HepG2 (cell line): ENCODE data around the gene CA11. TPM values are rescaled to one million over a fixed set of nuclear protein-coding genes. Genes with fewer than 3 reads are reported as not detected.
A peak's percentile ranks its signal among the peaks of the same experiment; 100 is the strongest.

ENCODE experiments used
- ATAC-seq: fragments of 200-7000 bp; cut with Tn5 transposase; 3 replicates; pipeline ENCODE4 v1.9.1; 2020; ENCODE audit warnings: mild to moderate bottlenecking, moderate library complexity
- BruUV-seq: library from RNA; stranded (reverse); fragments of 400-500 nt; replicated peaks from 2 replicates; lab custom pipeline; 2021; lab: Mats Ljungman, UMichigan
- CTCF ChIA-PET: fragments of 300-600 bp; formaldehyde crosslinking; extraction: SDS; loops from one replicate; lab custom pipeline; 2021; ENCODE audit warnings: low total read pairs, inconsistent platforms, low intra/inter-chr PET ratio; lab: Yijun Ruan, JAX
- POLR2A ChIA-PET: fragments of 350-600 bp; sonication (Branson Sonifier 250); formaldehyde crosslinking; loops from one replicate; lab custom pipeline; 2020; ENCODE audit warnings: antibody characterized with exemption, inconsistent platforms; lab: Yijun Ruan, JAX
- DNase-seq: peaks from one replicate; pipeline ENCODE4 v3.0.0-alpha.2; 2015; ENCODE audit warnings: low spot score
- FAIRE-seq: peaks from 3 replicates; lab custom pipeline; 2011; peaks lifted over from hg19 to GRCh38; lab: Jason Lieb, UNC
- H2AFZ ChIP-seq: one replicate; pipeline ENCODE4 v1.6.1; 2011; ENCODE audit warnings: low read length, inconsistent platforms
- H3K27ac ChIP-seq: fragments of 300-600 bp; 3 replicates; pipeline ENCODE4 v1.8.0; 2011; ENCODE audit warnings: mixed run types, mild to moderate bottlenecking, mixed read lengths, low read length, inconsistent platforms; ENCODE audit not compliant: insufficient read depth; ENCODE audit errors: extremely low read length
- H3K27me3 ChIP-seq, 2 experiments: fragments of 200-600 bp in 1 of 2; 2 replicates in 1 of 2; 3 replicates in 1 of 2; pipeline versions ENCODE4 v1.6.0 to v1.8.0; 2011; ENCODE audit warnings: low read length in 2 of 2, mild to moderate bottlenecking in 2 of 2, moderate library complexity in 2 of 2, inconsistent platforms in 1 of 2; ENCODE audit not compliant: insufficient read depth in 2 of 2, control insufficient read depth in 1 of 2
- H3K36me3 ChIP-seq, 2 experiments: fragments of 200-600 bp in 1 of 2; replicated peaks in 1 of 2; 2 replicates in 1 of 2; 3 replicates in 1 of 2; pipeline versions ENCODE4 v1.5.1 to v1.8.0; 2011; ENCODE audit warnings: low read length in 2 of 2, inconsistent platforms in 1 of 2; ENCODE audit not compliant: insufficient read depth in 2 of 2, control insufficient read depth in 1 of 2
- H3K4me1 ChIP-seq: 2 replicates; pipeline ENCODE4 v1.5.1; 2012; ENCODE audit warnings: low read length, inconsistent platforms; ENCODE audit not compliant: insufficient read depth
- H3K4me2 ChIP-seq: 2 replicates; pipeline ENCODE4 v1.6.0; 2011; ENCODE audit warnings: low read depth, low read length, inconsistent platforms
- H3K4me3 ChIP-seq, 3 experiments: fragments of 200-600 bp in 1 of 3; sonication (generic), shearing (Covaris generic) in 1 of 3; replicated peaks in 1 of 3; 2 replicates each; pipeline ENCODE4 v1.5.1; 2011 to 2016; ENCODE audit warnings: low read length in 3 of 3, inconsistent platforms in 2 of 3, low read depth in 2 of 3, mild to moderate bottlenecking in 2 of 3, control low read depth in 1 of 3, mixed read lengths in 1 of 3; ENCODE audit not compliant: insufficient read depth in 1 of 3
- H3K79me2 ChIP-seq: one replicate; pipeline ENCODE4 v1.6.1; 2011; ENCODE audit warnings: low read length, inconsistent platforms; ENCODE audit not compliant: insufficient read depth
- H3K9ac ChIP-seq: 2 replicates; pipeline ENCODE4 v1.6.0; 2011; ENCODE audit warnings: mild to moderate bottlenecking, low read depth, low read length, inconsistent platforms; ENCODE audit not compliant: insufficient read depth
- H3K9me3 ChIP-seq: 2 replicates; pipeline ENCODE4 v1.5.1; 2012; ENCODE audit warnings: mild to moderate bottlenecking, low read length
- H4K20me1 ChIP-seq: 2 replicates; pipeline ENCODE4 v1.6.0; 2011; ENCODE audit warnings: inconsistent platforms, mild to moderate bottlenecking, low read length, moderate library complexity; ENCODE audit not compliant: insufficient read depth
- CENPBD1 ChIP-seq: sonication (generic); formaldehyde crosslinking; IDR thresholded peaks from 2 replicates; pipeline ENCODE4 v1.8.0; 2022; ENCODE audit warnings: missing genetic modification reagents, low read depth, mild to moderate bottlenecking, borderline replicate concordance
- ESRRA ChIP-seq: sonication (generic); formaldehyde crosslinking; IDR thresholded peaks from 2 replicates; pipeline ENCODE4 v1.5.1; 2020; ENCODE audit warnings: mild to moderate bottlenecking, low read depth, missing genetic modification reagents
- GLMP ChIP-seq: sonication (generic); formaldehyde crosslinking; IDR thresholded peaks from 2 replicates; pipeline ENCODE4 v1.9.0; 2021; ENCODE audit warnings: missing genetic modification reagents, mild to moderate bottlenecking, borderline replicate concordance
- UBTF ChIP-seq: sonication (generic); formaldehyde crosslinking; IDR thresholded peaks from 2 replicates; pipeline ENCODE4 v1.4.0; 2020; ENCODE audit warnings: mild to moderate bottlenecking, missing genetic modification reagents
- ZBTB20 ChIP-seq: sonication (generic); formaldehyde crosslinking; IDR thresholded peaks from 2 replicates; pipeline ENCODE4 v1.8.1; 2023; ENCODE audit warnings: missing genetic modification reagents, low read depth, mild to moderate bottlenecking, borderline replicate concordance
- ZBTB3 ChIP-seq: sonication (generic); formaldehyde crosslinking; IDR thresholded peaks from 2 replicates; pipeline ENCODE4 v1.4.0; 2020; ENCODE audit warnings: low read depth, mild to moderate bottlenecking, moderate library complexity, missing genetic modification reagents, borderline replicate concordance
- ZFX ChIP-seq: sonication (generic); formaldehyde crosslinking; IDR thresholded peaks from 2 replicates; pipeline ENCODE4 v1.4.0; 2020; ENCODE audit warnings: mild to moderate bottlenecking, low read depth, missing genetic modification reagents, moderate library complexity
- ZNF124 ChIP-seq: sonication (generic); formaldehyde crosslinking; IDR thresholded peaks from 2 replicates; pipeline ENCODE4 v1.4.0; 2020; ENCODE audit warnings: missing genetic modification reagents
- ZNF264 ChIP-seq: sonication (generic); formaldehyde crosslinking; IDR thresholded peaks from 2 replicates; pipeline ENCODE4 v1.4.0; 2020; ENCODE audit warnings: missing genetic modification reagents
- ZNF432 ChIP-seq: sonication (generic); formaldehyde crosslinking; IDR thresholded peaks from 2 replicates; pipeline ENCODE4 v1.5.0; 2020; ENCODE audit warnings: missing genetic modification reagents, mild to moderate bottlenecking, borderline replicate concordance
- ZNF687 ChIP-seq: sonication (generic); formaldehyde crosslinking; IDR thresholded peaks from 2 replicates; pipeline ENCODE4 v1.5.1; 2020; ENCODE audit warnings: mild to moderate bottlenecking, missing genetic modification reagents, moderate library complexity
- WGBS: methylation state at CpG from one replicate; pipeline ENCODE4 v1.1.6; 2017; ENCODE audit warnings: low lambda C conversion rate; 5-methylcytosine and 5-hydroxymethylcytosine counted together
- in situ Hi-C: cut with HindIII; loops from 2 replicates; pipeline ENCODE4 v1.10.0; 2017; ENCODE audit warnings: low pct_unique_long_range_greater_than_20kb; ENCODE audit not compliant: extremely low pct_ligation_motif_present
- intact Hi-C: fragments of 100-400 bp; cut with micrococcal nuclease; formaldehyde crosslinking; loops from one replicate; pipeline ENCODE4 v1.10.0; 2022; ENCODE audit not compliant: unreplicated experiment
- polyA plus RNA-seq, 8 experiments: library from polyadenylated mRNA; depleted of rRNA in 3 of 8; stranded (reverse) in 7 of 8; unstranded in 1 of 8; fragments of >200 nt; fragmentation: Illumina TruSeq in 4 of 8; extraction: Trizol in 4 of 8; gene quantifications; 2 replicates each; pipeline versions ENCODE4 v1.2.1 to v1.2.3, GENCODE V29; 2011 to 2016; ENCODE audit warnings: low read depth in 4 of 8, missing spikeins in 1 of 8, mixed read lengths in 1 of 8; ENCODE audit not compliant: insufficient read depth in 1 of 8
- total RNA-seq, 5 experiments: library from RNA; depleted of rRNA; stranded (reverse); fragments of >200 nt; fragmentation: Illumina TruSeq; extraction: Trizol; gene quantifications; 2 replicates each; pipeline ENCODE4 v1.2.3, GENCODE V29; 2016; ENCODE audit warnings: low read depth in 1 of 5

Gene CA11
- total and polyA plus RNA-seq, 2 of the 13 experiments (the other 11 are each of a cell fraction or from before 2014, with no cell fraction given): 0.41 to 0.58 TPM

- 0 out of 2 replicates have a peak, but pooled peaks have one; percentile 6 for TF ChIP-seq UBTF (CRISPR knock-in tag)
- TF ChIP-seq, all 625 proteins: peak for 15
These were observed 35.1 kb upstream of the CA11 start (continued) for GRCh38 chr19:48681127-48681470.

- no TSS peak for BruUV-seq
- no peaks in the 10 kb centered on the region for H3K79me2 ChIP-seq
- no peaks in the 10 kb centered on the region for H3K9me3 ChIP-seq
- H3K4me2 ChIP-seq: peak overlapping the region; percentile 6; the same call in 1 of the 2 replicates
- no peak for DNase-seq
- no peak overlapping the region for H3K9ac ChIP-seq
- no peak overlapping the region for H3K4me3 ChIP-seq
- no peaks in the 10 kb centered on the region for H4K20me1 ChIP-seq
- peaks cover 45% of the 10 kb centered on the region for H3K4me1 ChIP-seq
- no peak for FAIRE-seq
- no peaks in the 10 kb centered on the region for H3K36me3 ChIP-seq
- CTCF ChIA-PET: no interaction called here
- intact Hi-C loops (loop anchor here (2.0 kb wide), 1 partner anchor 34 kb away; the partner anchor contains the start of gene CA11), in situ Hi-C loops (no loop called here)
- H3K27me3 ChIP-seq: 0 out of 5 replicates have a peak, but pooled peaks cover 0 to 3% of the 10 kb centered on the region in 2 experiments
- peak; percentile 52 for ATAC-seq
- POLR2A ChIA-PET: interaction anchor here (1.4 kb wide), 1 partner anchor 14 kb away, joined by 4 read pairs; the partner anchor contains the start of gene FUT2
- H2AFZ ChIP-seq: no peak overlapping the region
- WGBS: 70% methylated on average over 25 of the region's 45 CpGs
- no peak overlapping the region for H3K27ac ChIP-seq
- TF ChIP-seq ZNF687 (CRISPR knock-in tag) (peak; percentile 76), ZNF124 (CRISPR knock-in tag) (no peak), ESRRA (CRISPR knock-in tag) (0 out of 2 replicates have a peak, but pooled peaks have one; percentile 34), ZBTB3 (CRISPR knock-in tag) (no peak), GLMP (no peak), ZBTB20 (CRISPR knock-in tag) (no peak), ZFX (CRISPR knock-in tag) (peak; percentile 59; the same call in 1 of the 2 replicates), CENPBD1 (CRISPR knock-in tag) (no peak), ZNF264 (CRISPR knock-in tag) (no peak), ZNF432 (CRISPR knock-in tag) (no peak)
These were observed 34.6 kb upstream of the CA11 start for GRCh38 chr19:48680436-48681126.
